Measurements from ENCODE around the gene TSC2. TPM values are rescaled to one million over a fixed set of nuclear protein-coding genes. Genes with fewer than 3 reads are reported as not detected.
A peak's percentile ranks its signal among the peaks of the same experiment; 100 is the strongest.

The TSC2 gene
- polyA plus RNA-seq, 3 donors = 11.7 to 95.1 (median 20.8) TPM

- Histone ChIP-seq H3K79me2 (ENCODE audit: insufficient read depth, low read length) (peaks cover 56% of the 10 kb centered on the region), H3K9ac (ENCODE audit: insufficient read depth, low read length, poor library complexity, severe bottlenecking) (no peak overlapping the region), H2AFZ (ENCODE audit: insufficient read depth, low read depth, low read length, poor library complexity, severe bottlenecking) (no peak overlapping the region), H3K4me3 (replicated peaks in 1 of 3; ENCODE audit: low read depth in 2 of 3, low read length in 3 of 3) (peak overlapping the region in 1 of 3 experiments; percentile 36), H4K20me1 (ENCODE audit: insufficient read depth, low read length) (peaks cover 67% of the 10 kb centered on the region), H3K4me1 (ENCODE audit: control insufficient read depth in 1 of 2, insufficient read depth in 2 of 2, low read length in 2 of 2) (peaks cover 28 to 51% of the 10 kb centered on the region in 2 donors), H3K36me3 (replicated peaks in 1 of 2; ENCODE audit: control insufficient read depth in 1 of 2, insufficient read depth in 2 of 2, low read length in 2 of 2) (peaks cover 39 to 44% of the 10 kb centered on the region in 2 donors), H3K9me3 (replicated peaks in 1 of 2; ENCODE audit: control insufficient read depth in 1 of 2, insufficient read depth in 1 of 2, low read length in 2 of 2) (no peaks in the 10 kb centered on the region), H3K27me3 (ENCODE audit: control insufficient read depth in 2 of 2, insufficient read depth in 2 of 2, low read length in 2 of 2) (no peaks in the 10 kb centered on the region), H3K4me2 (replicated peaks; ENCODE audit: extremely low read depth, low read length, poor library complexity, severe bottlenecking) (peak overlapping the region; percentile 48), H3K27ac (ENCODE audit: low read depth in 1 of 2, low read length in 2 of 2) (no peak overlapping the region)
- intact Hi-C loops (cut with micrococcal nuclease) = loop anchor here (10.0 kb wide), 2 partner anchors 241 to 251 kb away; partner anchors contain the start of gene ECI1 (in 1 of the 2)
- Mint-ChIP-seq H3K36me3 (peaks cover 22 to 43% of the 10 kb centered on the region in 2 donors), H3K27me3 (ENCODE audit: low read depth in 3 of 3) (peaks cover 0 to 1% (median 0%) of the 10 kb centered on the region in 3 donors), H3K9me3 (peaks cover 0 to 2% (median 0%) of the 10 kb centered on the region in 7 donors), H3K4me3 (no peak overlapping the region), H3K27ac (peak overlapping the region in 2 of 7 donors; percentile 12 to 77), H3K4me1 (peaks cover 41% of the 10 kb centered on the region)
- peak; percentile 99 for TF ChIP-seq CTCF (IDR thresholded peaks at IDR 0.05)
- DNase-seq = peak; percentile 86 to 91 (median 87)
- 42% methylated on average over 36 of the region's 36 CpGs for WGBS (ENCODE audit: insufficient coverage)
Observed at GRCh38 chr16:2003827-2004641, 43.8 kb upstream of the TSC2 start.

GRCh38 chr16:2004795-2005517 is 42.8 kb upstream of the TSC2 start:
- Histone ChIP-seq H3K9me3 (replicated peaks in 1 of 2; ENCODE audit: control insufficient read depth in 1 of 2, insufficient read depth in 1 of 2, low read length in 2 of 2) (no peaks in the 10 kb centered on the region), H3K79me2 (ENCODE audit: insufficient read depth, low read length) (peaks cover 60% of the 10 kb centered on the region), H3K4me3 (replicated peaks in 1 of 3; ENCODE audit: low read depth in 2 of 3, low read length in 3 of 3) (no peak overlapping the region), H3K9ac (ENCODE audit: insufficient read depth, low read length, poor library complexity, severe bottlenecking) (no peak overlapping the region), H3K27me3 (ENCODE audit: control insufficient read depth in 2 of 2, insufficient read depth in 2 of 2, low read length in 2 of 2) (no peaks in the 10 kb centered on the region), H3K36me3 (replicated peaks in 1 of 2; ENCODE audit: control insufficient read depth in 1 of 2, insufficient read depth in 2 of 2, low read length in 2 of 2) (peaks cover 31 to 35% of the 10 kb centered on the region in 2 donors), H3K27ac (ENCODE audit: low read depth in 1 of 2, low read length in 2 of 2) (no peak overlapping the region), H3K4me1 (ENCODE audit: control insufficient read depth in 1 of 2, insufficient read depth in 2 of 2, low read length in 2 of 2) (peaks cover 31 to 57% of the 10 kb centered on the region in 2 donors), H4K20me1 (ENCODE audit: insufficient read depth, low read length) (peaks cover 67% of the 10 kb centered on the region), H3K4me2 (replicated peaks; ENCODE audit: extremely low read depth, low read length, poor library complexity, severe bottlenecking) (no peak overlapping the region), H2AFZ (ENCODE audit: insufficient read depth, low read depth, low read length, poor library complexity, severe bottlenecking) (no peak overlapping the region)
- no peak overlapping the region for H3K4me3 Mint-ChIP-seq
- H3K36me3 Mint-ChIP-seq = peaks cover 21 to 36% of the 10 kb centered on the region in 2 donors
- intact Hi-C loops (cut with micrococcal nuclease) = loop anchor here (5.0 to 10.0 kb wide), 4 partner anchors 42 to 250 kb away; partner anchors contain the start of genes ECI1 (in 1 of the 2), NTHL1 (in 1 of the 2) and TSC2 (in 1 of the 2)
- no peak for TF ChIP-seq CTCF (IDR thresholded peaks at IDR 0.05)
- peaks cover 0 to 1% (median 0%) of the 10 kb centered on the region in 3 donors for H3K27me3 Mint-ChIP-seq (ENCODE audit: low read depth in 3 of 3)
- WGBS (ENCODE audit: insufficient coverage) = 69% methylated on average over 34 of the region's 34 CpGs
- H3K9me3 Mint-ChIP-seq = peaks cover 0 to 2% (median 0%) of the 10 kb centered on the region in 7 donors
- peaks cover 43% of the 10 kb centered on the region for H3K4me1 Mint-ChIP-seq
- DNase-seq = no peak
- peak overlapping the region in 1 of 7 donors; percentile 50 for H3K27ac Mint-ChIP-seq

Measured in CD14-positive monocyte (primary cell).